AG04449 (cell line): ENCODE measurements around the gene SSBP3.

ENCODE experiments used
- CTCF ChIA-PET: fragments of 350-600 bp; formaldehyde crosslinking; extraction: SDS; loops from one replicate; lab custom pipeline; 2021; ENCODE audit warnings: antibody characterized with exemption; lab: Yijun Ruan, JAX
- POLR2A ChIA-PET: fragments of 400-600, 350-600 bp; formaldehyde crosslinking; extraction: SDS; loops from one replicate; lab custom pipeline; 2020; ENCODE audit warnings: antibody characterized with exemption, inconsistent platforms; lab: Yijun Ruan, JAX
- DNase-seq: peaks from one replicate; pipeline ENCODE4 v3.0.0-alpha.2; 2010; ENCODE audit warnings: low read depth, low spot score
- H3K4me3 ChIP-seq: 2 replicates; pipeline ENCODE4 v1.5.1; 2011; ENCODE audit warnings: low read depth, mild to moderate bottlenecking, control low read depth, low read length
- TF ChIP-seq, protein P1 (sequence below): IDR thresholded peaks from one replicate; pipeline ENCODE4 v1.5.1; 2011; ENCODE audit warnings: mild to moderate bottlenecking, moderate library complexity, low read length, control low read depth, inconsistent platforms; ENCODE audit not compliant: insufficient read depth; ENCODE audit errors: missing control alignments

Gene SSBP3

DNA sequence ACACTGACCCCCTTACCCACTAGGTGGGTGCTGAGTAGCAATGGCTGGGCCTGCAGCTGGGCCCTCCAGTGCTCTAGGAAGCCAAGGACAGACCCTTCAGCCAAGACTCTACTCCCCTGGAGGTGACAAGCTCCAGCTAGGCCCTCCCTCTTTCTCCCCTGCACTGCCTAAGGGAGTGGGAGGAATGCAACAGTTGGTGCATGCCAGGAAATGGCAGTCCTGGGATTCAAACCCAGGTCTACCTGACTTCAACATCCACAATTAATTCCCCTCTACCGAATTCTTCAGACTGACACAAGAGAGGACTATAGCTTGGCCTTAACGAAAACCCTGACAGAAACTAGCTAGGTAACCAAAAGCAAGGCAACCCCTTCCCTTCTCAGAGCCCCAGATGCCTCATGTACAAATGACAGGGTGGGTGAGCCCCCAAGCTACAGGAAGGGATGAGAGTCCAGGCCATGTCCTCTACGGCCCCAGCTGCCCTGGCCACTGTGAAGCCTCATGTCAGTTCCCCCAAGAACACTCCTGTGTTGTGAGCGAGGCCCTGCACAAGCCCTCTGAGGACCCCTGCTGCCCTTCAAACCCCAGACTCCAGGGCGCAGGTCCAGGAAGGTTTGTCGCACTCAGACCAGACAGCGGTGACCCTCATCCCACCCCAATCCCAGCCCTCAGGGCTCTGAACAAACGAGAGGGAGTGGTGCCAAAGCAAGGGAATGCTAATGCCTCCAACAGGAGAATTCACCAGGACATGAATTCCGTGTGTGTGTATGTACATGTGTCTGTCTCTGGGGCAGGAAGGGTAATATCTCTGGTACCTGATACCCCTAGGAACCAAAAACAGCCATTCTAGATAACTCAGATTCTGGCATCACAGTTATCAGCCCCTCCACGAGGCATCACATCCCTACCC lies 113.9 kb downstream of the SSBP3 start:
- CTCF ChIA-PET: no interaction called here
- POLR2A ChIA-PET: no interaction called here
- TF ChIP-seq, protein P1, sequence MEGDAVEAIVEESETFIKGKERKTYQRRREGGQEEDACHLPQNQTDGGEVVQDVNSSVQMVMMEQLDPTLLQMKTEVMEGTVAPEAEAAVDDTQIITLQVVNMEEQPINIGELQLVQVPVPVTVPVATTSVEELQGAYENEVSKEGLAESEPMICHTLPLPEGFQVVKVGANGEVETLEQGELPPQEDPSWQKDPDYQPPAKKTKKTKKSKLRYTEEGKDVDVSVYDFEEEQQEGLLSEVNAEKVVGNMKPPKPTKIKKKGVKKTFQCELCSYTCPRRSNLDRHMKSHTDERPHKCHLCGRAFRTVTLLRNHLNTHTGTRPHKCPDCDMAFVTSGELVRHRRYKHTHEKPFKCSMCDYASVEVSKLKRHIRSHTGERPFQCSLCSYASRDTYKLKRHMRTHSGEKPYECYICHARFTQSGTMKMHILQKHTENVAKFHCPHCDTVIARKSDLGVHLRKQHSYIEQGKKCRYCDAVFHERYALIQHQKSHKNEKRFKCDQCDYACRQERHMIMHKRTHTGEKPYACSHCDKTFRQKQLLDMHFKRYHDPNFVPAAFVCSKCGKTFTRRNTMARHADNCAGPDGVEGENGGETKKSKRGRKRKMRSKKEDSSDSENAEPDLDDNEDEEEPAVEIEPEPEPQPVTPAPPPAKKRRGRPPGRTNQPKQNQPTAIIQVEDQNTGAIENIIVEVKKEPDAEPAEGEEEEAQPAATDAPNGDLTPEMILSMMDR: no peak

GRCh38 chr1:54291276-54292001 lies 114.8 kb downstream of the SSBP3 start:
- TF ChIP-seq, protein P1: no peak
- no peak for DNase-seq
- no peak overlapping the region for H3K4me3 ChIP-seq
- ChIA-PET POLR2A (interaction anchor here (0.6 kb wide), 1 partner anchor 10 kb away, joined by 3 read pairs; no protein-coding TSS in a partner anchor), CTCF (interaction anchor here (2.9 kb wide), 1 partner anchor 12 kb away, joined by 11 read pairs; no protein-coding TSS in a partner anchor)

More for the DNA sequence above, 113.9 kb downstream of the SSBP3 start:
- no peak overlapping the region for H3K4me3 ChIP-seq
- DNase-seq: no peak

GRCh38 chr1:54290506-54291184 lies 115.5 kb downstream of the SSBP3 start:
- ChIA-PET POLR2A (interaction anchor here (0.6 kb wide), 1 partner anchor 9 kb away, joined by 3 read pairs; no protein-coding TSS in a partner anchor), CTCF (interaction anchor here (1.1 to 2.9 kb wide), 2 partner anchors 10 to 11 kb away, joined by 4 to 11 read pairs; no protein-coding TSS in a partner anchor)
- no peak overlapping the region for H3K4me3 ChIP-seq
- TF ChIP-seq, protein P1: no peak
- no peak for DNase-seq

DNA sequence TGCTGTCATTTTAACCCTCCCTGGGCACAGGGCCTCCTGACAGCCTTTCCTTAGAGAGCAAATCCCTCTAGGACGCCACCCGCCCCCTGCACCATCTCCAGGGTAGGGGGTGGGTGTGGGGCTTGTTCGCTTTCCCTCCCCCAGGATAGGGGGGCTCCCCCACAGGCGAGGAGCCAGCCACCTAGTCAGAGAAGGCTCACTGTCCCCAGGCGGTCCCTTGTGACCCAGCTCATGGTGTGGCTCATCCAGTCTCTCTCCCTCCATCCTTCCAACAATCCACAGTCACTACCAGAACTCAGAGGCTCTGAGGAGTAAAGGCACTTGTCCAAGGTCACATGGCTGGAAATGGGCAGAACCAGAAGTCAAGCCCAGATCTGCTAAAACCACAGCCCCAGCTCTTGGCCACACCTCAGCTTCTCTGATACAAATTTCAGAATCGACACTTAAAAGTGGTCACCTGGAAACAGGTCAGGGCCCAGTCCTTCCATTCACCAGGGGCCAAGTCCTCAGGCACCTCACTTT lies 116.4 kb downstream of the SSBP3 start:
- TF ChIP-seq, protein P1: no peak
- POLR2A ChIA-PET: no interaction called here

GRCh38 chr1:54287801-54288211 lies 118.4 kb downstream of the SSBP3 start:
- DNase-seq: no peak
- CTCF ChIA-PET: interaction anchor here (1.1 to 2.8 kb wide), 6 partner anchors 9 to 169 kb away, joined by 3 to 22 read pairs (median 4); no protein-coding TSS in a partner anchor
- TF ChIP-seq, protein P1: no peak
- no peak overlapping the region for H3K4me3 ChIP-seq
- POLR2A ChIA-PET: no interaction called here

More for the DNA sequence above, 116.4 kb downstream of the SSBP3 start:
- CTCF ChIA-PET: interaction anchor here (1.1 to 2.9 kb wide), 2 partner anchors 10 to 11 kb away, joined by 4 to 11 read pairs; no protein-coding TSS in a partner anchor
- DNase-seq: no peak
- H3K4me3 ChIP-seq: no peak overlapping the region
